Stimulated activated CD8-positive, alpha-beta memory T cell treated with anti-CD3 and anti-CD28 coated beads, Interleukin-15, amount 100 ng/mL, for 48 hours (primary cell): ENCODE measurements around the gene BIN1.

Source experiments
- DNase-seq, 2 donors: peaks; one replicate each; pipeline ENCODE4 v3.0.0-alpha.2; 2020; ENCODE audit warnings: low read depth in 2 of 2

Gene BIN1

GRCh38 chr2:127106991-127107621 is at the start of gene BIN1:
Gene BIN1, minus strand, starts transcription at chr2:127107154. Its CDS starts 211 bp downstream, at chr2:127106943.
- DNase-seq: peak; percentile 55 to 62

GRCh38 chr2:127155947-127156346 is 49.0 kb upstream of the BIN1 start:
- no peak for DNase-seq

- no peak for DNase-seq
Observed at GRCh38 chr2:127155028-127155581, 48.2 kb upstream of the BIN1 start.

GRCh38 chr2:127154396-127154795 is 47.4 kb upstream of the BIN1 start:
- DNase-seq: no peak

GRCh38 chr2:127153691-127154158 is 46.8 kb upstream of the BIN1 start:
- no peak for DNase-seq

- no peak for DNase-seq
Observed at GRCh38 chr2:127150996-127151395, 44.0 kb upstream of the BIN1 start.

GRCh38 chr2:127149384-127149783 is 42.4 kb upstream of the BIN1 start:
- no peak for DNase-seq

- no peak for DNase-seq
Observed at GRCh38 chr2:127146820-127147502, 40.0 kb upstream of the BIN1 start.

GRCh38 chr2:127146071-127146725 is 39.2 kb upstream of the BIN1 start:
- DNase-seq: no peak

- no peak for DNase-seq
Observed at GRCh38 chr2:127145280-127145895, 38.4 kb upstream of the BIN1 start.

GRCh38 chr2:127143841-127144782 is 37.2 kb upstream of the BIN1 start:
- no peak for DNase-seq

GRCh38 chr2:127142663-127143630 is 36.0 kb upstream of the BIN1 start:
- DNase-seq: no peak

GRCh38 chr2:127140538-127140937 is 33.6 kb upstream of the BIN1 start:
- DNase-seq: no peak

- no peak for DNase-seq
Observed at GRCh38 chr2:127139766-127140165, 32.8 kb upstream of the BIN1 start.

GRCh38 chr2:127138281-127138680 is 31.3 kb upstream of the BIN1 start:
- no peak for DNase-seq

GRCh38 chr2:127137741-127138140 is 30.8 kb upstream of the BIN1 start:
- DNase-seq: no peak

- DNase-seq: no peak
Observed at GRCh38 chr2:127137225-127137624, 30.3 kb upstream of the BIN1 start.

GRCh38 chr2:127134833-127135830 is 28.2 kb upstream of the BIN1 start:
- no peak for DNase-seq

- no peak for DNase-seq
Observed at GRCh38 chr2:127134235-127134634, 27.3 kb upstream of the BIN1 start.
